Dermis blood vessel endothelial cell (primary cell): ENCODE data around the gene RP9. TPM values are rescaled to one million over a fixed set of nuclear protein-coding genes. Genes with fewer than 3 reads are reported as not detected.

Experiments
- DNase-seq: peaks from one replicate; pipeline ENCODE4 v3.0.0; 2010
- total RNA-seq: library from RNA; depleted of rRNA; stranded (reverse); fragments of >200 nt; gene quantifications from 2 replicates; pipeline ENCODE4 v1.2.3, GENCODE V29; 2014

Gene RP9, protein sequence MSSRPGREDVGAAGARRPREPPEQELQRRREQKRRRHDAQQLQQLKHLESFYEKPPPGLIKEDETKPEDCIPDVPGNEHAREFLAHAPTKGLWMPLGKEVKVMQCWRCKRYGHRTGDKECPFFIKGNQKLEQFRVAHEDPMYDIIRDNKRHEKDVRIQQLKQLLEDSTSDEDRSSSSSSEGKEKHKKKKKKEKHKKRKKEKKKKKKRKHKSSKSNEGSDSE
- total RNA-seq, result 5.8 and 8.8 TPM in 2 replicates

DNA sequence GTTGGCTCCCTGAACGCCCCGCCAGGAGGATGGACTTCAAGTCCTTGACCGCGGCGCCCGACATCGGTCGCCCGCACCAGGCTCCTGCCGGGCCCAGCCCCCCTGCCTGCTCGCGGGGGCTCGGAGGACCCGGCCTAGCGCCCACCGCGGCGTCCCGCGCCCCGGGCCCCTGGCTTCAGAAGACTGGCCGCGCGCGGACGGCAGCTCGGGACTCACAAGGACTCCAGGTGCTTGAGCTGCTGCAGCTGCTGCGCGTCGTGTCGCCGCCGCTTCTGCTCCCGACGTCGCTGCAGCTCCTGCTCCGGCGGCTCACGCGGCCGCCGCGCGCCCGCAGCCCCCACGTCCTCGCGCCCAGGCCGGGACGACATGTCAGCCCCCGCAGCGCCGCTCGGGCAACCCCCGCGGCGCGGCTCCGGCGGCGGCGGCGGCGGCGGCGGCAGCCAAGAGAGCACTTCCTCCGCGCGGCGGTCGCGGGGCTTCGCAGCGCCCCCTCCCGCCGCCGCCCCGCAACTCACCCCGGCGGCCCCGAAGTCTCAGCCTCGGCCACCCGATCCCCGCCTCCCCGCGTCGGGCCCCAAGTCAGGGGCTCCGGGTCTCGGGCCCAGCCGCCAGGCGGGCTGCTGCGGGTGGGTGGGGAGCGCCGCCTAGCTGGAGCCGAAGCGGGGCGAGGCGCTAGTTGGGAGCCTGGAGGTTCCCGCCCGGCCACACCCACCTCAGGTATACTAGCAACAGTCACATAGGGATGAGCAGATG lies at the start of gene RP9:
Gene RP9 (minus strand): TSS at position 400 of the 753 bp plus-strand sequence. CDS start 32 bp downstream, at position 368.
- peak; percentile 79 for DNase-seq

DNA sequence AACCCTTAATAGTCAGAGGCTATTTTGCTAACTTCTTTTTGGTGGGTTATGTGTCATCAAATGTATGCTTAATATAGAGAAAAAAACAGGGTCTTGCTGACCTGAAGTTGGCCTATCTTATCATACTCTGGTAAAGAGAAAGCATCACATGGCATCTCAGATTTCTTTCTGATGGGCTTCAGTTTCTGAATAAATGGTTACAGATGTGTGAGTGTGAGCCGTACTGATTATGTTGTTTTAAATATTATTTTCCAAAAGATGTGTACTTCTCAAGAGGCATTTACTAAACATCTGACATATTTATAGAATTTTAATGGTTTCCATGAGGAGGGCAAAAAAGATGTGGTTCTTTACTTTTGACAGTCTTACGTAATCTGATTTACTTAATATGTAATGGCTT lies 48.6 kb upstream of the RP9 start:
- DNase-seq, result no peak

DNA sequence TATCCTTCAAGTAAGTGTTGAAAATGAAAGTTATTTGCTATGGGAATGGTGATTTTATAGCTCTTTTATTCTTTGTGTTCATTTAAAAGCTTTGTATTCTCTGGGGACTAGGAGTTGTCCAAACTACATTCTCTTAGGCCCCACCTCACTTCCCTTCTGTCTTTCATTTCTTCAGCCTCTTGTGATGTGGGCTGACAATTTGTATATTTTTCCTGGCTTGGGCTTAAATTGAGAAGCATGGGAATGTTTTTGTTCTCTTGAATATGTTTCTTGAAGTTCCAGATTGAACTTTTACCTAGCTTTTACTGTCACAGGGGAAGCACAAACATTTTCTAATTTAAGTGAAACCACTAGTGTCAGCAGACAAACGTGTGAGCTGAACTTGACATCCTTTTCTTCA lies 48.1 kb upstream of the RP9 start:
- DNase-seq, result no peak

DNA sequence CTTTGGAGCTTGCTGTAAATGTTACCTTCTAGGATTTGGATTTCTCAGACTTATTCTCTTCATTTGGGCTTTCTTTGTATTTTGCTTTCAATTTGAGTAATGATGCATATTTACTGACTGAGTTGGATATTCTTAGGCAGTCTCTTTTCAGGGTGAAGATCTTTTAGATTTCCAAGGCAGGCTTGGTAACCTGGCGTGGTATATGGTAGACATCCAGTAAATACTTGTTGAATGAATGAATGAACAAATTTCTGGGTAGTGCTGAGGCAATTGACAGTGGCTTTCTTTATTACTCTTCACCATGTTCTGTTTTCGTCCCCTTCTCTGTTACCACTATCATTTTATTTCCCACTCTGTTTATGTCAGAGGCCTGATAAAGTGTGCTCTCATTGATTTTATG lies 47.2 kb upstream of the RP9 start:
- no peak for DNase-seq

DNA sequence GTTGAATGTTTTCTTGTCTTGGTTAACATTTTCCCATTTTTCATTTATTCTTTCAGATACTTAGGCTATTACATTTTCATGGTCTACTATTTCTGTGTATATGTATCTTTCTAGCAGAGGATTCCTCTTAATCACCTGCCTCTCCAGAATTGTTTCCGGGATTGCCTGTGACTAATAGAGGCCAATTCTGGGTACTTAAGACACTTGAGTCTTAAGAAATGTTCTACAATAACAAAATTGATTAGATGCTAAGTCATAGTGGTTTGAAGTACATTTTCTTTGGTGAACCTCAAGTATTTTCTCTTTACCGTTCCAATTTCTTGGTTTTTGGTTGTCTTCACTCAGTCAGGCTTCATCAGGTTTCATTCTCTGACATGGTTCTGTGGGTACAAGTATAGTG lies 46.6 kb upstream of the RP9 start:
- DNase-seq, result no peak

DNA sequence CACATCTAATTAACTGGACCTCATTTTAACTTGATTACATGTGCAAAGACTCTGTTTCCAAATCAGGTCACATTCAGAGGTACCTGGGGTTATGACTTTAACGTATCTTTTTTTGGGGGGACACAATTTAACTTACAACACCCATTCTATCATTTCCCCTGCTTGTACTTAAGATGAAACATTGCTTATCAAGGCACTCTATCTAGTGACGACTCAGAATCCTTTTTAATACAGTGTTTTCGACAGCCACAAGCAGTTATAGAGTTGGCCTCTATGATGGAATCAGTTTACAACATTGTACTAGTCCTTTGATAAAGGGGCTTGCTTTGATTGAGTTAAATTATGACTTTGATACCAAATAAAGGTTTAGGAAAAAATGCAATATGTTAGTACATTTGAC lies 42.9 kb upstream of the RP9 start:
- DNase-seq, result no peak

DNA sequence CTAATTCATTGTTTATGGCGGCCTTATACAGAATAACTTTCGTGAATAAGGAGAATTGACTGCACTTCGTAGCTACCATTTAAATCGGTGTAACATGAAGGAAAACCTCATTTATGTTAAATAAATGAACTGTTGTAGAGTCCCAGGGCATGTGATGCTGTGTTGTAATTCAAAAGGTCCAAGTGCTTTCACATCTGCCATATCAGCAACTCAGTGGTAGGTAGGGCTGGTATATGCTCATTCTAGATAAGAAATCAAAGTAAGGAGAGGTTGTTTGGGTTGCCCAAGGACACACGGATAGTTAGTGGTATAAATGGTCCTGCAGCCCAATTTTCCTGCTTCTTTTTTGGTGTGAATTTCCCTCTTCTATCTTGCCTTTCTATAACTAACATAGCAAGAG lies 36.0 kb upstream of the RP9 start:
- DNase-seq, result no peak

DNA sequence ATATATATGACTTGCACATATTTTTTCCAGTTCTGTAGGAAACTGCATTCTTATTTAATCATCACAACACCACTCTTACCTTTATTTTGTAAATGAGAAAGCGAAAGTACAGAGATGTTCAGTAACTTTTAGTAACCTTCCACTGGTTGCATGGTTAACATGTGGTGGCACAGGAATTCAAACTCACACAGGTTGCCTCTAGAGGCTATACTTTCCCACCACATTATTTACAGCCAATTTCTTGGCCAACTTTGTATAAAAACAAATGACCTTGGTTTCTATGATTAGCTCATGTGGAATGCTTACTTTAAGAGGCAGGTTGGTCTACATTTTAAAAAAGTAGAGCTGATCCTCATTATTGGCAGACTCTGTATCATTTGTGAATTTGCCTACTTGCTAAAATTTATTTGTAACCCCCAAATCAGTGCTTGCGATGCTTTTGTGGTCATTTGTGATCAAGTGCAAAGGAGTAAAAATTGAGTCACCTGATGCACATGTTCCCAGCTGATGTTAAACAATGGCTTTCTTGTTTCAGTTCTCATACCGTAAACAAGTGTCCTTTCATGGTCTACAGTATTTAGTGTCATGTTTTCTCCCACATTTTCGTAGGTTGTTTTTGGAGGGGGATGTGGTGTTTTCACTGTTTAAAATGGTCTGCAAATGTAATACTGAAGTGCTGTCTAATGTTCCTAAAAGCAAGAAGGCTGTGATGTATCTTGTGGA lies 35.0 kb upstream of the RP9 start:
- no peak for DNase-seq

DNA sequence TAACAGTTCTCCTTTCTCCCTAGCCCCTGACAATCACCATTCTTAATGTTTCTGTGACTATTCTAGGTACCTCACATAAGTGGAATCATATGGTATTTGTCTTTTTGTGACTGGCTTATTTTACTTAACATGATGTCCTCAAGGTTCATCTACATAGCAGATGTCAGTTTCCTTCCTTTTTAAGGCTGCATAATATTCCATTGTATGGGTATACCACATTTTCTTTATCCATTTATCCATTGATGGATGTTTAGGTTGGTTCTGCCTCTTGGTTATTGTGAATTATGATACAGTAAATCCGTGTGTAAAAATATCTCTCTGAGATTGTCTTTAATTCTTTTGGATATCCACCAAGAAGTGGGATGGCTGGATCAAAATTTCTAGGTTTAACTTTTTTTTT lies 33.4 kb upstream of the RP9 start:
- DNase-seq, result no peak

DNA sequence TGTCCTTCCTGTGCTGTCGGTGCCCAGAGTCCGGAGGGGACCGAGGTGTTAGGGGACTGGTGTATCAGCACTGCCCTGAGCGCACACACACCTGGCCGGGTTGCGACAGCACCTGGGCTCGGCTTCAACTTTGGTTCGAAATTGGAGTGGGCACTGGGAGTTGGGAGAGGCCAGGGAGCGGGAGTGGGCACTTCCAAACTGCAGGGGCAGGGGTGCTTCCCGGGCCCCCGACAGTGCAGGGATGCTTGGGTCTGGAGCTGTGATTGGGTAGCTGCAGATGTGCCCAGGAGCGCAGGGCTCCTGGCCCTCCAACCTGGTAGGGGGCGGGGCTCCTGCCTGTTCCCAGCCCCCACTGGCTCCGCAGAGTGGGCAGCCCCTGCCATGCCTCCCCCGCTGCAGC lies 27.9 kb upstream of the RP9 start:
- no peak for DNase-seq

DNA sequence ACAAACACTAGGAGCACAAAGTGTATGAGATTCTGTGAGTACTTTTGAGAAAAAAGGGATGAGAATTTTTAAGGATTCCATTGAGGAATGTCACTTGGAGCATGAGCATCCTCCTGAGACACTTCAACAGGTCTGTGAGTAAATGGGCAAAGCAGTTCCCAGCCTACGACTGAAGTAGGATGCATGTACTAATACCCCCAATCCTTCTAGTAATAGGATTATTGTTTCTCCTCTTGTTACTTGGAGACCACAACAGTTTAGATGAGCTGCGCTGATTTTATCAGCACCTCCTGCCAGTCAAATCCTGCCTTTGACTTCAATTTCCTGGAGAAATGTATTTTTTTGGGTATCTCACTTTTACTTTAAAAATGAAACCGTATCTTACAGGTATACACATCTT lies 21.0 kb upstream of the RP9 start:
- DNase-seq, result peak; percentile 34

DNA sequence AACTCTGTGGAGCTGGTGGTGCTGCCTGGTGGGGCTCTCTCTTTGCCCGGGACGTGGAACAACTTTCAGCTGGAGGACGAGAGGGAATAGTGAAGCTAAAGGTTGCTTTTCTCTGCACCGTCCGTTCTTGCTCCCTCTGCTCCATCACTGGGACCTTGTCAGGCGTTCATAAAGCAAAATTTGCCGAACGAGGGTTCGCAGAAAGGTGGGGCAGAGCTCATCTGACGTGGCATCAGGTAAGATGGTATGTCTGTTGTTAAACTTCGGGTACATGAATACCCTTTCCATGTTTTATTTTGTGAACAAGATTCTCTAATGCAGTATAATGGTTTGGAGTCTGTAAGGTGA lies 20.6 kb upstream of the RP9 start:
- no peak for DNase-seq

DNA sequence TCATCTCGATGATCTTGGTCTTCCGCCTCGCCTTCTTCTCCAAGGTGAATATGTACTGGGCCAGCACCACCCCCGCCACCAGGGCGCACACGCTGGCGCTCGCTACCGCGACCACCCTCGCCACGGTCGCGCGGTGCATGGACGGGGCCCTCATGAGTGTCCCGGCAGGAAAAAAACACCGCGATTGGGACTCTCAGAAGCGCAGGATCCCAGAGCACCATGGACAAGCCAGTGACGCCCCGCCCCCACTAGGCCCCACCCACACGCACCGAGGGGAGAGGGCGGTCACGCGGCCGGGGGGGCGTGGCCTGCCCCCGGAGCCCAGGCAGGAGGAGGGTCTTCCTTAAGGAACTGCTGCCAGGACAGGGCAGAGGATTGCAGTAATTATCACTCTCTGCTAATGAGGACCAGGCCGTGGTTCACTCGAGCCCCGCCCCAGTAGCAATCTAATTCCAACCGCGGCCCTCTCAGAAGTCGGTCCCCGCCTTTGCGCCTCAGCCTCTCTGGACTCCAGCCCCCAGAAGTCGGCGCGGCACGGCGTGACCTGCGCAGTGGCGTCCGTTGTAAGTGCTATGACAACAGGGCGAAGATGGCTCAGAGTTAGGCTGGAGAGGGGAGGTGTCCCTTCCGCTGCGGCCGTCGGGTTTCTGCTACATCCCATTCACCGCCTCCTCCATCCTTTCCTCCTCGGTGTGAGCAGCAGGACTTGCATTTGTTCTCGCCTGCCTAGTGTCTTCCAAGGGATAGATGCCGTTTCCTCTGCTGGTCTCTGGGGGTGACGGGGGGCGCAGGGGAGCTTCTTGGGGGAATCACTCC lies 20.0 kb upstream of the RP9 start, which contains the start of gene BBS9:
Gene BBS9 (plus strand): TSS at position 575 of the 816 bp plus-strand sequence. CDS start 16,689 bp downstream, outside the sequence.
- peak; percentile 94 for DNase-seq

DNA sequence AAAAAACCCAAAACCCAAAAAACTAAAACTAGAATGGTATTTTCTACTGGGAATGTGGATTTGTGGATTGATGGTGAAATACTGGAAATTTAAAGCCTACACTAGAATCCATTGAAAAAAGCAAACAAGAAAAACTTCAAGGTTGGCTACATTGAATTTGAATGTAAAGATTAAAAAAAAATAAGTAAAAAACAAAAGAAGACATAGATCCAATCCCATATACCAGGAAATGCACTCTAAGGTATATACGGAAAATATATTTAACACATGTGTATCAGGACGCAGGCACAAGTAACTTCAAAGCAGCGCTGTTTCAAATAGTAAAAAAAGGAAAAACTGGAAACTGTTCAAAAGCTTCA lies 19.4 kb upstream of the RP9 start:
- DNase-seq, result no peak

DNA sequence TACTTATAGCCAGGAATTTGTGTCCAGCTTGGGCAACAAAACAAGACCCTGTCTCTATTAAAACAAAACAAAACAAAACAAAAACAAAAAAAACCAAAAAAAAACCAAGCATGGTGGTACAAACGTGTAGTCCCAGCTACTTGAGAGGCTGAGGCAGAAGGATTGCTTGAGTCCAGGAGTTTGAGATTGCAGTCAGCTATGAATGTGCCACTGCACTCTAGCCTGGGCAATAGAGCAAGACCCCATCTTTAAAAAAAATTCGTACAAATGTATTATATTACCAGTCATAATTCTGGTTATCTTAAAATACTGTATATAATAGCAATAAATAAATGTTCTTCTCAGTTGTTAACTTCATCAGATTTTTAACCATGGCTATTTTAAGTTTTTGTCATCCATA lies 17.9 kb upstream of the RP9 start:
- DNase-seq, result no peak

DNA sequence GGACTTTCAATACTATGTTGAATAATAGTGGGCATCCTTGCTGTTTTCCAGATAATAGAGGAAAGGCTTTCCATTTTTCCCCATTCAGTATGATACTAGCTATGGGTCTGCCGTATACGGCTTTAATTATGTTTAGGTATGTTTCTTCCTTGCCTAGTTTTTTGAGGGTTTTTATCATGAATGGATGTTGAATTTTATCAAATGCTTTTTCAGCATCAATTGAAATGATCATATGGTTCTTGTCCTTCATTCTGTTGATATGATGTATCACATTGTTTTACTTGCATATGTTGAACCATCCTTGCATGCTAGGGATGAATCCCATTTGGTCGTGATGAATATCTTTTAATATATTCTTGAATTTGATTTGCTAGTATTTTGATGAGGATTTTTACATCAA lies 9.2 kb upstream of the RP9 start:
- no peak for DNase-seq

DNA sequence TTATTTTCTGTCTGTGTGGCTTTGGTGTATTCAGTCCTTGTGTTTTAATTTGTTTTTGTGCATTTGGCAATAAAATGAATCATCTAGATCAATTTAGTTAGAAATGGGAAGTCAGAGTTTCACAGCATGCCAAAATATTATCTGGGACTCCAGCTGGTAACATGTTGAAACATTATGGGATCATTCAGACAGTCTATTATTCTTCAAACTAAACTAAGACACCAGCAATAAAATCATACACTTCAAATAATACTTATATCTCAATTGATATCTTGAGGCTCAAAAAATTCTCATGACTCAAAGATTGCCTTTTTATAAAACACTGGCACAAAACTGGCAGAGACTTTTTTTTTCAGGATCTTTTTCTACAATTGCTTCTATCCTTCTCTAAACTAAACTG lies 5.8 kb upstream of the RP9 start:
- DNase-seq, result no peak

DNA sequence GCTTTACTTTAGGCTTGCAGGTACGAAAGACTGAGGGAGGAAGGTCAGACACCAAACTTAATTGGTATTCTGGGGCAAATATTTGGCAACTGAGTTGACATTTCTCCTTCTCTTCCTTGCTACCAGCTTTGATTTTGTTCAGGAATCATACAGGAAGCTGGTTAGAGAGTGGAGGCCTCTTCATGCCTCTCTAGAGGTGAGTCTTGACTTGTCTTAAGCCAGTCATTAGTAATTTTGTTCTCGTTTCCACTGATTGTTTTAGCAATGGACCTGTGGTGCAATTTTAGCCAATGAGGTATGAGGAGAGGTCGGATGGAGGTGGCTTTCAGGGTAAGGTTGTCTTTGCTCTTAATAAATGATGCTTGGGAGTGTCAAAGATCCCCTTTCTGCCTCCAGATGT lies 2.4 kb upstream of the RP9 start:
- DNase-seq, result no peak

DNA sequence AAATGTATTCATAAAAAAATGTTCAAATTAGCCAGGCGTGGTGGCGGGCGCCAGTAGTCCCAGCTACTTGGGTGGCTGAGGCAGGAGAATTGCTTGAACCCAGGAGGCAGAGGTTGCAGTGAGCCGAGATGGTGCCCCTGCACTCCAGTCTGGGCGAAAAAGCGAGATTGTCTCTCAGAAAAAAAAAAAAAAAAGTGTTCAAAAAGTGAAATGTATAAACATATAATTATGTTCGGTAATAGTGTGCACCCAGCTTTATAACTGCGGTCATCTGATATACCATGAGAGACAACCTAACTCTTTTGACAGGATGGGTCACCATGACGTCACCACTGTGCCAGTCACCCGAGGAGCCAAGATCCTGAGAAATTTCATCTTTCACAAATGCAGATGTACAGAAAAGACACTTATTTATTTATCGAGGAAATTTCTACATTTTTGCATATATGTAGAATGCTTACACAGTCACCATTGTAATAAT lies 594 bp upstream of the RP9 start:
- DNase-seq, result peak; percentile 10

DNA sequence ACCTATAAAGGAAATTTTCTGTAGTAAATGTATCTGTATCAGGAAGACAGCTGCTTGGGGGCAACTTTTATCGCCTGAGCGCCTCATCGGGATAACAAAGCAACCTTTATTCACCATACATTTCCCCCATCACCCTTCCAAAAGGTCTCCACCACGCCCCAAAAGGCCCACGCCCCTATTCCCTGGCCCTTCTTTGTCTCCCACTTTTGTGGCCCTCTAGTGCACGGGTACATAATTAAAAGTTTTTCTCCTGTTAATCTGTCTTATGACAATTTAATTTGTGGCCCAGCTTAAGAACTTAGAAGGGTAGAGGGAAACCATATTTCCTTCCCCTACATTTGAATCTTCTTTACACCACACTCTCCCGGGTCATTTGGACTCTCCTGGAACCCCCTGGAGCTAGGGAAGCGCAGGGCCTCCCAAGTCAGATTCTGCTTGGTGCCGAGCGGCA lies 625 bp downstream of the RP9 start:
- DNase-seq, result no peak

DNA sequence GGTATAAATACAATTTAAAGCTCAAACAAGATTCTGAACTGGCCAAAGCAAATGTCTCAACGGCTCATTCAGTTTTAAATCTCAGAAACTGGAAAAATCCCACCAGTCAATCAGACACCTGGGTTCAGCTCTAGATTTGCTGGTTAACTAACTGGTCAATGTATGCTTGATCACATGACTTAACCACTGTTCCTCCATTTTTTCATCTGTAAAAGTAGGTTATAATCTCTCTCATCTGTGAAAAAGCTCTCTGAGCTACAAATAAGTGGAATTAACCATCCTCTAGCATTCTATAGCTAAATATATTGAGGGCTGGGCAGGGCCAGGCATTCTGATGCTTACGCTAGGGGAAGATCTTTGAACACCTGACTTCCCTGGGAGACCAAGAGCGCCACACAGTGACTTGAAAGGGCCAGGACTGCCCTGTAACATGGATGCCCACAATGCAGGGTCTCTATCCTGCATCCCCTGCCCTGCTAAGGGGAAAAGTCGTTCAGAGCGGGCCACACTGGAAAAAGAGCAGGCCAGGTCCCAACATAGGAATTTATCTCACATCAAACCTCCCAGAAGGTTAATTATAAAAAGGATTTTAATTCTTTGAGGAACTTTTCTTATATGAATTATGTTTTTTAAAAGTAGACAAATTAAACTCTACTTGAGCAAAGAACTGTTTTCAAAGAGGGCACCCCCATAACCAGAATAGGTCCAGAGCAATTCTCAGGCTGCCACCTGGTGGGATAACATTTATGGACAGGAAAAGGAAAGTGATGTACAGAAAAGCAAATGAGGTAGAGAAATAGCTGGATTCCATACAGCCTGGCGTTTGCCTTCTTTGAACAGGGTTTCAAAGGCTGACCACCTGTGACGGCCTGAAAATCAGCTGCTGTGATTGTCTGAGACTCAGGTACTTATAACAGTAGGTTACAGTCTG lies 1.8 kb downstream of the RP9 start:
- DNase-seq, result peak; percentile 62

DNA sequence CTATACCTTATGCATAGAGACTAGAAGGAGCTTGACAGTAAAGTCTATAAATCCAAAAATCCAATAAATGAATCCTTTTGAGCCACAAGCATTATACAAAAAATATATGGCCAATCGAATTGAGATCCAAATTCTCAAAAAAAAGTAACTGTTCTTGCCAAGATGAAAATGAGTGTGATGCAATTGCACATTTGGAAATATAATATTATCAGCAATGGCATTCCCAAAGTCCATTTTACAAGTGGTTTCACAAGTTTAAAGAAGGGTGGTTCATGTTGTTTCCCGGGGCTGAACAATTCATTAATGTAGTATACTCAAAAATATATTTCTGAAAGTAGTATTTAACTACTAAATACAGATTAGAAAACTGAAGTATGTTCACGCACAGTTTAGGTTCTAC lies 7.3 kb downstream of the RP9 start:
- DNase-seq, result no peak
